ENCODE measurements around the gene HDAC9. TPM values are rescaled to one million over a fixed set of nuclear protein-coding genes. Genes with fewer than 3 reads are reported as not detected.
A peak's percentile ranks its signal among the peaks of the same experiment; 100 is the strongest.

The HDAC9 gene
- total and polyA plus RNA-seq, 4 donors: 2.2 to 41.0 (median 4.1) TPM

GRCh38 chr7:18770154-18770811 lies 274.7 kb downstream of the HDAC9 start:
- Histone ChIP-seq H3K9me3 (ENCODE audit: control insufficient read depth in 4 of 4, insufficient read depth in 3 of 4, low read length in 3 of 4) (no peaks in the 10 kb centered on the region), H3K9ac (ENCODE audit: insufficient read depth in 1 of 2, low read length in 2 of 2) (no peak overlapping the region), H3K4me3 (no peak overlapping the region), H3K27me3 (ENCODE audit: control insufficient read depth in 3 of 3, insufficient read depth in 3 of 3, low read length in 2 of 3) (no peaks in the 10 kb centered on the region), H3K4me1 (ENCODE audit: control insufficient read depth in 5 of 5, insufficient read depth in 5 of 5, low read length in 5 of 5) (no peaks in the 10 kb centered on the region), H3K27ac (ENCODE audit: low read depth in 1 of 2, low read length in 1 of 2) (no peak overlapping the region), H3K36me3 (ENCODE audit: control insufficient read depth in 4 of 4, insufficient read depth in 4 of 4, low read length in 4 of 4) (no peaks in the 10 kb centered on the region)
- 67 to 73% methylated on average over 7 of the region's 7 CpGs for WGBS, 2 donors
- ATAC-seq (ENCODE audit: insufficient read depth, low FRiP score) (no peak), DNase-seq (no peak)
- TF ChIP-seq CTCF (IDR thresholded peaks at IDR 0.05; ENCODE audit: control extremely low read depth, extremely low read depth): no peak

- Histone ChIP-seq H3K4me3 (no peak overlapping the region), H3K27ac (ENCODE audit: low read depth in 1 of 2, low read length in 1 of 2) (no peak overlapping the region), H3K9ac (ENCODE audit: insufficient read depth in 1 of 2, low read length in 2 of 2) (no peak overlapping the region), H3K4me1 (ENCODE audit: control insufficient read depth in 5 of 5, insufficient read depth in 5 of 5, low read length in 5 of 5) (no peaks in the 10 kb centered on the region), H3K9me3 (ENCODE audit: control insufficient read depth in 4 of 4, insufficient read depth in 3 of 4, low read length in 3 of 4) (no peaks in the 10 kb centered on the region), H3K36me3 (ENCODE audit: control insufficient read depth in 4 of 4, insufficient read depth in 4 of 4, low read length in 4 of 4) (no peaks in the 10 kb centered on the region), H3K27me3 (ENCODE audit: control insufficient read depth in 3 of 3, insufficient read depth in 3 of 3, low read length in 2 of 3) (no peaks in the 10 kb centered on the region)
- TF ChIP-seq CTCF (IDR thresholded peaks at IDR 0.05; ENCODE audit: control extremely low read depth, extremely low read depth): no peak
- no peak for ATAC-seq (ENCODE audit: insufficient read depth, low FRiP score)
- WGBS, 2 donors: 38 to 56% methylated on average over 3 of the region's 3 CpGs
- peak in 1 of 3 donors; percentile 4 for DNase-seq
Measured at GRCh38 chr7:18770822-18771221, 275.3 kb downstream of the HDAC9 start.

GRCh38 chr7:18771834-18772566 lies 276.5 kb downstream of the HDAC9 start:
- no peaks in the 10 kb centered on the region for H3K4me1 ChIP-seq (ENCODE audit: control insufficient read depth in 5 of 5, insufficient read depth in 5 of 5, low read length in 5 of 5)
- 64 to 81% methylated on average over 2 of the region's 2 CpGs for WGBS, 2 donors
- DNase-seq (no peak), ATAC-seq (ENCODE audit: insufficient read depth, low FRiP score) (no peak)
- no peak overlapping the region for H3K9ac ChIP-seq (ENCODE audit: insufficient read depth in 1 of 2, low read length in 2 of 2)
- no peak overlapping the region for H3K27ac ChIP-seq (ENCODE audit: low read depth in 1 of 2, low read length in 1 of 2)
- no peaks in the 10 kb centered on the region for H3K27me3 ChIP-seq (ENCODE audit: control insufficient read depth in 3 of 3, insufficient read depth in 3 of 3, low read length in 2 of 3)
- H3K9me3 ChIP-seq (ENCODE audit: control insufficient read depth in 4 of 4, insufficient read depth in 3 of 4, low read length in 3 of 4): no peaks in the 10 kb centered on the region
- no peak overlapping the region for H3K4me3 ChIP-seq
- no peak for TF ChIP-seq CTCF (IDR thresholded peaks at IDR 0.05; ENCODE audit: control extremely low read depth, extremely low read depth)
- no peaks in the 10 kb centered on the region for H3K36me3 ChIP-seq (ENCODE audit: control insufficient read depth in 4 of 4, insufficient read depth in 4 of 4, low read length in 4 of 4)
